HG03457 (cell line): ENCODE results near the gene ANKRD55.
"Not testable (repeated sequence)": the region's sequence is repeated elsewhere in the genome, so short reads cannot be mapped to it uniquely, and the experiment has no call there.

Experiments
- ATAC-seq: cut with Tn5 transposase; IDR thresholded peaks from one replicate; pipeline ENCODE4 v1.9.1; 2021; ENCODE audit warnings: moderate number of reproducible peaks; ENCODE audit not compliant: unreplicated experiment

ANKRD55 gene

GRCh38 chr5:56083286-56083854 lies 149.8 kb downstream of the ANKRD55 start:
- no peak for ATAC-seq

- peak; percentile 40 for ATAC-seq
Measured at GRCh38 chr5:56081053-56081642, 152.0 kb downstream of the ANKRD55 start.

GRCh38 chr5:56080375-56081052 lies 152.6 kb downstream of the ANKRD55 start:
- peak; percentile 64 for ATAC-seq

DNA sequence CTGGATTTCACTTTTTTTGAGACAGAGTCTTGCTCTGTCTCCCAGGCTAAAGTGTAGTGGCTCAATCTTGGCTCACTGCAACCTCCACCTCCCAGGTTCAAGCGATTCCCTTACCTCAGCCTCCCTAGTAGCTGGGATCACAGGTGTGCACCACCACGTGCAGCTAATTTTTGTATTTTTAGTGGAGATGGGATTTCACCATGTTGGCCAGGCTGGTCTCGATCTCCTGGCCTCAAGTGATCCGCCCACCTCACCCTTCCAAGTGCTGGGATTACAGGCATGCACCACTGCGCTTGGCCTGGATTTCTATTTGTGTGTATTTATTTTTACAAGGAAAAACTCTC lies 154.0 kb downstream of the ANKRD55 start:
- ATAC-seq = not testable (repeated sequence)

GRCh38 chr5:56078278-56079156 lies 154.6 kb downstream of the ANKRD55 start:
- no peak for ATAC-seq

- no peak for ATAC-seq
Measured at GRCh38 chr5:56077796-56078233, 155.3 kb downstream of the ANKRD55 start.

GRCh38 chr5:56076486-56076885 lies 156.6 kb downstream of the ANKRD55 start:
- no peak for ATAC-seq

DNA sequence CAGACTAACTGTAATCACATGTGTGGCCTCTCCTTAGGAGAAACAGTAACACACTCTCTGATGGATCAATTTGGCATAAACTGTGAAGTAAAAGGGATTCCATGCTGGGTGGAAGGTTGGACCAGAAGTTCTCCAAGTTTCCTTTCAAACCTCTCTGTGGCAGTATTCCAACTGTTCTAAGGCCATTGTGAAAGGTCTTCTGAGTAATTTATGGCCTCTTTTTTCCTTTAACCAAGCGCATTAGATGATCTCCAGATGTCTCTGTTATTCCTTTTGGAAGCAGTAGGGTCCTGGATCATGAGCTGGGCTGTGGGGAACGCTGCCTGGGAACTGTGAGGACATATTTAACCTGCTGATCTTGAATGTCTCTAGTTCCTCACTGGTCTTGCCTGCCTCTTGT lies 157.8 kb downstream of the ANKRD55 start:
- no peak for ATAC-seq

- ATAC-seq = no peak
Measured at GRCh38 chr5:56072863-56073766, 160.0 kb downstream of the ANKRD55 start.

DNA sequence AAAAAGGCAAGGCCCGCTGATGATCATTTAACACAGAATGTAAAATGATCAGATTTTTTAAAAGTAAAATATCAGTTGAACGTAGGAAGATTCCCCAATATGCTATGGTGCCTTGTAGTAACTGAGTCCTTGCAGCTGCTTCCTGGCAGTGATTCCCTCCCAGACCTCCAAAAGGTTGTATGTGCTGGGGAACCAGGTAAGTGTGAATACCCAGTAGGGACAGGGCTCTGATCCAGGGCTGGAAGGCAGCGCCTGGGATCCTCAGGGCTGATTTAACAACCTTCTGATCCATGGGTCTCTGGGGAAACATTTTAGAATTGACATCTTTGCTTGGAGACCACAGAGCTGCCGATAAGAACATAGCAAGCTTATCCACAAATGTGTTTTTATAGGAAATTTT lies 161.7 kb downstream of the ANKRD55 start:
- ATAC-seq = no peak

DNA sequence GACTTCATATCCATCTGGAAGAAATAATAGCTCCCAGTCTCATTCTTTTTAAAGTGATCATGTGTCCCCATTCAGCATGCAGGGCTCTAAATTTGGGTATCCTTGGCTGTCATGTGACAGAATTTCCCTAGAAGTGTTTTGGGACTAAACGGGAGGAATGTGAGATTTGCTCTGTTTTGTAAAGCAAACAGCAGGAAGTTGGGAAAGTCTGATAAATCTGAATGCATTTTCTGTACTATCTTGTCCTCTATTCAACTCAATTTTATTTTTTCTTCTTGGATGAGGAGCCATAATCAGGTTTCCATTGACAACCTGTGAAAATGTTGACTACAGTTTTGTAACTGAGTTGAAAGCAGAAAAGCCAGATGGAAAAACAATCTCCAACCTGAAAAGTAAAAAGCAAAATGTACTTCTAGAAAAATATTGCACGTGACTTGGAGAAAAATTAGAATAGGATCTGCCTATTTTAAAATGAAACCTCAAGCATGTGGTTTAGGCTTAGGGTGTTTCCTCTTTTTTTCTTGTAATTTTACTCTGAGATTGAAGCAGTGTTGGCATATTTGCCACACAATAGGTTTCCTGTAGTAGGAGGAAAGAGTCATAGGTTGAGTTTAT lies 162.2 kb downstream of the ANKRD55 start:
- no peak for ATAC-seq

- ATAC-seq = no peak
Measured at GRCh38 chr5:56069652-56070226, 163.4 kb downstream of the ANKRD55 start.

DNA sequence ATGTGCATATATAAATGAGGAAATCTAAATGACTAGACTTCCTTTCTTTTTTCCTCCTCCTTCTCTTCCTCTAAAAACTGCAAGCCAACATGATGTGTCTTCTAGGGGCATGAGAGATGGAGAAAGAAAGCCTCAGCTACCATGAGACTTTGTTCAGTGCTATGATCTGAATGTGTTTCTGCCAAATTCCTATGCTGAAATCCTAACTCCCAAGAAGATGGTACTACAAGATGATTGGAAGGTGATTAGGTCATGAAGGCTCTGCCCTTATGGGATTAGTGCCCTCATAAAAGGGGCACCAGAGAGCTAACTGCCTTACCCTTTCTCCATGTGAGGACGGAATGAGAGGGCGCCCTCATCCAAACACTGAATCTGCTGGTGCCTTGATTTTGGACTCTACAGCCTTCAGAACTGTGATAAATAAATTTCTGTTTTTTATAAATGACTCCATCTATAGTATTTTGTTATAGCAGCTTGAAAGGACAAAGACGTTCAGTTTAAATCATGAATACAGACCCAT lies 166.1 kb downstream of the ANKRD55 start:
- ATAC-seq = no peak

GRCh38 chr5:56064984-56065383 lies 168.1 kb downstream of the ANKRD55 start:
- peak; percentile 44 for ATAC-seq

DNA sequence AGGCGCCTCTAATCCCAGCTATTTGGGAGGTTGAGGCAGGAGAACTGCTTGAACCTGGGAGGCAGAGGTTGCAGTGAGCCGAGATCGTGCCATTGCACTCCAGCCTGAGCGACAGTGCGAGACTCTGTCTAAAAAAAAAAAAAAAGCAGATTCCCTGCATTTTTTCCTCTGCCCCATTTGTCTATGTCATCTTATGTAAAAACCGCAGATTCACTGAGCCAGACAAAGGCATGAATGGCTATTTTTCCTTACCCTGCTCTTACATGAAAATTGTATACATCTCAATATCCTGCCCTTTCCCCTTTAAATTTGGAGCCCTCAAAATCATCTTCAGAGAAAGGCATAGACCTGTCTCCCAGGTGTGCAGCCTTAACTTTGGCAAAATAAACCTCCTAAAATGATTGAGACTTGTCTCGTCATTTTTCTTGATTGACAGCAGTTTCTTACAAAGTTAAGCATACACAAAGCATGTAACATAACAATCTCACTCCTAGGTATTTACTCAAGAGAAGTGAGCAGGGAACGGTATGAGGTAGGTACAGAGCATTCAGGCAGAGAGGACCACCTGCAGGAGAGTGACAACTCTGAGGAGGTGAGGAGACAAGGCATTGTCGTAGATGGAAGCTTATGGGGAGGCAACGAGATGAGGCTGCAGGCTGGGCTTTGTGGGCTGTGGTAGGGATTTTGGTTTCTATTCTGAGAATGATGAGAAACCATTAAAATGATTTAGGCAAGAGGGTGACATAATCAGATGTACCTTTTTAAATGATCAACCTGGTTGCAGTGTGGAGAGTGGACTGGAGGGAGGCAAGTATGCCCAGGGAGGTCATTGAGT lies 172.6 kb downstream of the ANKRD55 start:
- no peak for ATAC-seq

- no peak for ATAC-seq
Measured at GRCh38 chr5:56059854-56060253, 173.3 kb downstream of the ANKRD55 start.

GRCh38 chr5:56056875-56057274 lies 176.3 kb downstream of the ANKRD55 start:
- ATAC-seq = peak; percentile 61

- ATAC-seq = no peak
Measured at GRCh38 chr5:56055859-56056258, 177.3 kb downstream of the ANKRD55 start.

GRCh38 chr5:56055287-56055686 lies 177.8 kb downstream of the ANKRD55 start:
- ATAC-seq = no peak
